ENCODE measurements around the gene LMO4. TPM values are rescaled to one million over a fixed set of nuclear protein-coding genes. Genes with fewer than 3 reads are reported as not detected.

Gene LMO4
- total and polyA plus RNA-seq, 8 donors: 56.9 to 298 (median 253) TPM

- TF ChIP-seq, protein P1, sequence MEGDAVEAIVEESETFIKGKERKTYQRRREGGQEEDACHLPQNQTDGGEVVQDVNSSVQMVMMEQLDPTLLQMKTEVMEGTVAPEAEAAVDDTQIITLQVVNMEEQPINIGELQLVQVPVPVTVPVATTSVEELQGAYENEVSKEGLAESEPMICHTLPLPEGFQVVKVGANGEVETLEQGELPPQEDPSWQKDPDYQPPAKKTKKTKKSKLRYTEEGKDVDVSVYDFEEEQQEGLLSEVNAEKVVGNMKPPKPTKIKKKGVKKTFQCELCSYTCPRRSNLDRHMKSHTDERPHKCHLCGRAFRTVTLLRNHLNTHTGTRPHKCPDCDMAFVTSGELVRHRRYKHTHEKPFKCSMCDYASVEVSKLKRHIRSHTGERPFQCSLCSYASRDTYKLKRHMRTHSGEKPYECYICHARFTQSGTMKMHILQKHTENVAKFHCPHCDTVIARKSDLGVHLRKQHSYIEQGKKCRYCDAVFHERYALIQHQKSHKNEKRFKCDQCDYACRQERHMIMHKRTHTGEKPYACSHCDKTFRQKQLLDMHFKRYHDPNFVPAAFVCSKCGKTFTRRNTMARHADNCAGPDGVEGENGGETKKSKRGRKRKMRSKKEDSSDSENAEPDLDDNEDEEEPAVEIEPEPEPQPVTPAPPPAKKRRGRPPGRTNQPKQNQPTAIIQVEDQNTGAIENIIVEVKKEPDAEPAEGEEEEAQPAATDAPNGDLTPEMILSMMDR (IDR thresholded peaks at IDR 0.05): no peak
- Histone ChIP-seq H3K4me1 (no peaks in the 10 kb centered on the region), H3K27me3 (no peaks in the 10 kb centered on the region), H3K36me3 (no peaks in the 10 kb centered on the region), H3K4me3 (no peak overlapping the region), H3K27ac (no peak overlapping the region), H3K9me3 (no peaks in the 10 kb centered on the region)
- intact Hi-C loops (cut with DNase I): no loop called here
- DNase-seq (no peak), ATAC-seq (no peak)
These were observed 38.9 kb downstream of the LMO4 start for GRCh38 chr1:87367549-87367948.

GRCh38 chr1:87368907-87369306 is 40.2 kb downstream of the LMO4 start:
- TF ChIP-seq, protein P1 (IDR thresholded peaks at IDR 0.05): no peak
- DNase-seq: no peak
- H3K9me3 ChIP-seq: no peaks in the 10 kb centered on the region

DNA sequence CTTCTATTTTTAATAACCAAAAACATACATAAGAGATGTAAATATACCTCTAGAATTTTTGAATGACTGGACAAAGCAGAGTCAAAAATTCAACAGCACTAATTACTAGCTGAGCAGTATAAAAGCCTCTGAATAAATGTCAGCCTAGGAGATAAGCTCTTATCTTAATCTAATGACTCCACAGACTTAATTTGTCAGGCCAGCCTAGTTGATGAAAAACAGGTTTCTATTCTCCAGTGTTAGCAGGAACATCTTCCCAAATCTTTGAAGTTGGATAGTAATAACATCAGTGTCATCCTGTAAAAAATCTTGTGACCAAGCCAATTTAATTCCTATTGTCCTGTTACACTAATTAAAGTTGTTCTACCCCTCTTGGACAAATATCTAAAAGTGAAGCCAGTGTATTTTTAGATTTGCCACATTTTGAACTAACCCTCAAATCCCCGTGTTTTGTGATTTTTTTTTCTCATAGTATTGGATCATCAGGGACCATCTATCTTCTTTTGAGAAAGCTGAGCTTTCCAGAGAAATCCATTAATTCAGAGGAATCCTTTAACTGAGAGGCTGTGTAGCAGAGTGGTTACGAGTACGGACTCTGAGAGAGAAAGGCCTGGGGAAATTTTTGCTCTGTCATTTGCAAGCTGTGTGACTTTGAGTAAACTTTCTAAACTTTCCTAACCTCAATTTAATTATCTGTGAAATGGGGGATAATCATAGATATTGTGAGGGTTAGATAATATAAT is 41.2 kb downstream of the LMO4 start:
- DNase-seq (no peak), ATAC-seq (no peak)
- Histone ChIP-seq H3K4me1 (no peaks in the 10 kb centered on the region), H3K36me3 (no peaks in the 10 kb centered on the region), H3K27ac (no peak overlapping the region), H3K9me3 (no peaks in the 10 kb centered on the region), H3K27me3 (no peaks in the 10 kb centered on the region), H3K4me3 (no peak overlapping the region)
- intact Hi-C loops (cut with DNase I): no loop called here
- TF ChIP-seq, protein P1 (IDR thresholded peaks at IDR 0.05): no peak

More at GRCh38 chr1:87368907-87369306, 40.2 kb downstream of the LMO4 start:
- no peaks in the 10 kb centered on the region for H3K36me3 ChIP-seq
- no peak overlapping the region for H3K4me3 ChIP-seq
- no peaks in the 10 kb centered on the region for H3K27me3 ChIP-seq
- intact Hi-C loops (cut with DNase I): no loop called here
- no peak overlapping the region for H3K27ac ChIP-seq
- no peaks in the 10 kb centered on the region for H3K4me1 ChIP-seq
- no peak for ATAC-seq

GRCh38 chr1:87370544-87370943 is 41.9 kb downstream of the LMO4 start:
- no peak for ATAC-seq
- Histone ChIP-seq H3K36me3 (no peaks in the 10 kb centered on the region), H3K9me3 (peaks cover 0 to 4% of the 10 kb centered on the region in 2 donors), H3K27me3 (no peaks in the 10 kb centered on the region), H3K27ac (no peak overlapping the region), H3K4me3 (no peak overlapping the region), H3K4me1 (no peaks in the 10 kb centered on the region)
- TF ChIP-seq, protein P1 (IDR thresholded peaks at IDR 0.05): no peak
- intact Hi-C loops (cut with DNase I): no loop called here
- DNase-seq: no peak

GRCh38 chr1:87379306-87379705 is 50.6 kb downstream of the LMO4 start:
- no peak for ATAC-seq

More at GRCh38 chr1:87379306-87379705, 50.6 kb downstream of the LMO4 start:
- no peaks in the 10 kb centered on the region for H3K4me1 ChIP-seq
- peaks cover 0 to 22% of the 10 kb centered on the region in 2 donors for H3K9me3 ChIP-seq
- TF ChIP-seq, protein P1 (IDR thresholded peaks at IDR 0.05): no peak
- DNase-seq: no peak
- H3K4me3 ChIP-seq: no peak overlapping the region
- H3K27me3 ChIP-seq: no peaks in the 10 kb centered on the region
- no peaks in the 10 kb centered on the region for H3K36me3 ChIP-seq
- no peak overlapping the region for H3K27ac ChIP-seq
- intact Hi-C loops (cut with DNase I): no loop called here

All from left lung (tissue), 10 donors.